Measurements from ENCODE around the gene ARHGEF19. TPM values are rescaled to one million over a fixed set of nuclear protein-coding genes. Genes with fewer than 3 reads are reported as not detected.

The ARHGEF19 gene
- total and polyA plus RNA-seq, 10 of the 15 experiments (the other 5 are each of a cell fraction or from before 2014, with no cell fraction given), result 0.15 to 2.9 (median 0.67) TPM; not detected in 1

DNA sequence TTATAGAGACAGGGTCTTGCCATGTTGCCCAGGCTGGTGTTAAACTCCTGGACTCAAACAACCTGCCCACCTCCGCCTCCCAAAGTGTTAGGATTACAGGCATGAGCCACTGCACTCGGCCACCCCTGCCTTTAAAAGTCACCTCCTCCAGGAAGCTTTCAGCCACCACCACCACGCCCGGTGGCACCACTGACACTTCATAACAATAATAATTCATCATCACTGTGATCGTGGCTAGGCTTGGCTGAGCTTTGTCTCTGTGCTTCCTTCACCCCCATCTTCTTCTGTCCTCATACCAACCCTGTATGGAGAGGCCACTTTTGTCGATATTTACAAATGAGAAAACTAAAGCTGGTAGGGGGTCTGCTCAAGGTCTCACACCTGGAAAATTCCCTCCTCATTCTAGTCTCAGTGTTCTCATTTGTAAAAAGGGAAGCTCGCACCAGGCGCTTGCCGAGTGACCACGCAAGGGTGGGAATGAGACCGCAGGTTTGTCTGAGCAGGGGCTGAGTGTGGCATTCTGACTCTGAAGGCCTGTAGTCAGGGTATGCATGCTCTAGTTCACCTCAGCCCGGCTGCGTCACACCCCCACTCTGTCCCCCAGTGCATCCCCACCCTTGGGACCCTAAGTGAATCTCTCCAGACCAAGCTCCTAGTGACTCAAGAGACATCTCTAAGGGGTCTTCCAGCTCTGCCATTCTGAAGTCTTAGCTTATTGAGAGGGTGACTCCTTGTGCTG, 43.7 kb downstream of the ARHGEF19 start:
- no peak overlapping the region for H3K4me3 ChIP-seq
- in situ Hi-C loops (cut with MboI), result no loop called here
- SMC1A ChIA-PET (ENCODE audit: uncharacterized antibody, unreplicated experiment), result interaction anchor here (1.1 to 1.2 kb wide), 3 partner anchors 14 to 90 kb away, joined by 3 to 4 read pairs (median 3); no protein-coding TSS in a partner anchor
- no peaks in the 10 kb centered on the region for H4K20me1 ChIP-seq (ENCODE audit: control insufficient read depth, insufficient read depth)
- intact Hi-C loops (cut with micrococcal nuclease; ENCODE audit: unreplicated experiment), result no loop called here
- DNase-seq (ENCODE audit: low read depth, low spot score), result no peak
- ATAC-seq, result peak; percentile 43
- 15% methylated on average over 12 of the region's 13 CpGs for WGBS (ENCODE audit: insufficient coverage, insufficient replicate concordance, low lambda C conversion rate, missing lambda C conversion rate)
- H3K36me3 ChIP-seq (ENCODE audit: control insufficient read depth in 2 of 2, insufficient read depth in 2 of 2, low read length in 1 of 2), result no peaks in the 10 kb centered on the region
- RAD21 ChIA-PET (ENCODE audit: unreplicated experiment), result interaction anchor here (1.0 to 1.6 kb wide), 3 partner anchors 18 to 90 kb away, joined by 3 to 5 read pairs (median 4); no protein-coding TSS in a partner anchor
- no peak overlapping the region for H3K9ac ChIP-seq (ENCODE audit: control insufficient read depth, insufficient read depth, low read length)
- TF ChIP-seq HDGF (IDR thresholded peaks at IDR 0.05), result no peak
- no peak for TF ChIP-seq JUND (IDR thresholded peaks at IDR 0.05; ENCODE audit: low read depth, low read length)
- TF ChIP-seq, protein P1, sequence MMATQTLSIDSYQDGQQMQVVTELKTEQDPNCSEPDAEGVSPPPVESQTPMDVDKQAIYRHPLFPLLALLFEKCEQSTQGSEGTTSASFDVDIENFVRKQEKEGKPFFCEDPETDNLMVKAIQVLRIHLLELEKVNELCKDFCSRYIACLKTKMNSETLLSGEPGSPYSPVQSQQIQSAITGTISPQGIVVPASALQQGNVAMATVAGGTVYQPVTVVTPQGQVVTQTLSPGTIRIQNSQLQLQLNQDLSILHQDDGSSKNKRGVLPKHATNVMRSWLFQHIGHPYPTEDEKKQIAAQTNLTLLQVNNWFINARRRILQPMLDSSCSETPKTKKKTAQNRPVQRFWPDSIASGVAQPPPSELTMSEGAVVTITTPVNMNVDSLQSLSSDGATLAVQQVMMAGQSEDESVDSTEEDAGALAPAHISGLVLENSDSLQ (IDR thresholded peaks at IDR 0.05), result no peak
- TF ChIP-seq EP300 (IDR thresholded peaks at IDR 0.05; ENCODE audit: borderline replicate concordance in 1 of 2, control insufficient read depth in 1 of 2, low read depth in 2 of 2, low read length in 2 of 2), result no peak
- TF ChIP-seq KLF5 (IDR thresholded peaks at IDR 0.05; ENCODE audit: partially characterized antibody), result no peak
- TF ChIP-seq, protein P2, sequence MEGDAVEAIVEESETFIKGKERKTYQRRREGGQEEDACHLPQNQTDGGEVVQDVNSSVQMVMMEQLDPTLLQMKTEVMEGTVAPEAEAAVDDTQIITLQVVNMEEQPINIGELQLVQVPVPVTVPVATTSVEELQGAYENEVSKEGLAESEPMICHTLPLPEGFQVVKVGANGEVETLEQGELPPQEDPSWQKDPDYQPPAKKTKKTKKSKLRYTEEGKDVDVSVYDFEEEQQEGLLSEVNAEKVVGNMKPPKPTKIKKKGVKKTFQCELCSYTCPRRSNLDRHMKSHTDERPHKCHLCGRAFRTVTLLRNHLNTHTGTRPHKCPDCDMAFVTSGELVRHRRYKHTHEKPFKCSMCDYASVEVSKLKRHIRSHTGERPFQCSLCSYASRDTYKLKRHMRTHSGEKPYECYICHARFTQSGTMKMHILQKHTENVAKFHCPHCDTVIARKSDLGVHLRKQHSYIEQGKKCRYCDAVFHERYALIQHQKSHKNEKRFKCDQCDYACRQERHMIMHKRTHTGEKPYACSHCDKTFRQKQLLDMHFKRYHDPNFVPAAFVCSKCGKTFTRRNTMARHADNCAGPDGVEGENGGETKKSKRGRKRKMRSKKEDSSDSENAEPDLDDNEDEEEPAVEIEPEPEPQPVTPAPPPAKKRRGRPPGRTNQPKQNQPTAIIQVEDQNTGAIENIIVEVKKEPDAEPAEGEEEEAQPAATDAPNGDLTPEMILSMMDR (IDR thresholded peaks at IDR 0.05 in 2 of 3, conservative IDR thresholded peaks at IDR 0.05 in 1 of 3; ENCODE audit: control insufficient read depth in 2 of 3, extremely low read depth in 1 of 3, insufficient read depth in 1 of 3, low read depth in 3 of 3, low read length in 3 of 3), result no peak
- TF ChIP-seq ETV6 (conservative IDR thresholded peaks at IDR 0.05 in 1 of 2, IDR thresholded peaks at IDR 0.05 in 1 of 2; ENCODE audit: borderline replicate concordance in 1 of 2, low read depth in 1 of 2), result no peak
- TF ChIP-seq ATF7 (IDR thresholded peaks at IDR 0.05; ENCODE audit: low read depth), result no peak
- TF ChIP-seq, protein P3, sequence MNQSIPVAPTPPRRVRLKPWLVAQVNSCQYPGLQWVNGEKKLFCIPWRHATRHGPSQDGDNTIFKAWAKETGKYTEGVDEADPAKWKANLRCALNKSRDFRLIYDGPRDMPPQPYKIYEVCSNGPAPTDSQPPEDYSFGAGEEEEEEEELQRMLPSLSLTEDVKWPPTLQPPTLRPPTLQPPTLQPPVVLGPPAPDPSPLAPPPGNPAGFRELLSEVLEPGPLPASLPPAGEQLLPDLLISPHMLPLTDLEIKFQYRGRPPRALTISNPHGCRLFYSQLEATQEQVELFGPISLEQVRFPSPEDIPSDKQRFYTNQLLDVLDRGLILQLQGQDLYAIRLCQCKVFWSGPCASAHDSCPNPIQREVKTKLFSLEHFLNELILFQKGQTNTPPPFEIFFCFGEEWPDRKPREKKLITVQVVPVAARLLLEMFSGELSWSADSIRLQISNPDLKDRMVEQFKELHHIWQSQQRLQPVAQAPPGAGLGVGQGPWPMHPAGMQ (IDR thresholded peaks at IDR 0.05; ENCODE audit: borderline replicate concordance), result no peak
- TF ChIP-seq, protein P4, sequence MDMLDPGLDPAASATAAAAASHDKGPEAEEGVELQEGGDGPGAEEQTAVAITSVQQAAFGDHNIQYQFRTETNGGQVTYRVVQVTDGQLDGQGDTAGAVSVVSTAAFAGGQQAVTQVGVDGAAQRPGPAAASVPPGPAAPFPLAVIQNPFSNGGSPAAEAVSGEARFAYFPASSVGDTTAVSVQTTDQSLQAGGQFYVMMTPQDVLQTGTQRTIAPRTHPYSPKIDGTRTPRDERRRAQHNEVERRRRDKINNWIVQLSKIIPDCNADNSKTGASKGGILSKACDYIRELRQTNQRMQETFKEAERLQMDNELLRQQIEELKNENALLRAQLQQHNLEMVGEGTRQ (IDR thresholded peaks at IDR 0.05; ENCODE audit: borderline replicate concordance, low read depth, low read length), result no peak
- no peak for TF ChIP-seq ZBED1 (IDR thresholded peaks at IDR 0.05; ENCODE audit: borderline replicate concordance)
- no peak for TF ChIP-seq ZZZ3 (IDR thresholded peaks at IDR 0.05; ENCODE audit: control insufficient read depth, insufficient read length, low read depth)
- no peak for TF ChIP-seq MYC (IDR thresholded peaks at IDR 0.05; ENCODE audit: insufficient read depth, insufficient read length, insufficient replicate concordance, low read length, severe bottlenecking)
- H3K27ac ChIP-seq (ENCODE audit: control insufficient read depth, insufficient read depth), result no peak overlapping the region
- H3K79me2 ChIP-seq (ENCODE audit: control insufficient read depth, insufficient read depth, low read length), result no peaks in the 10 kb centered on the region
- no peak overlapping the region for H2AFZ ChIP-seq (ENCODE audit: control insufficient read depth, low read depth, low read length)
- FAIRE-seq, result no peak
- no peaks in the 10 kb centered on the region; a peak in 1 of 4 replicates for H3K27me3 ChIP-seq (replicated peaks in 1 of 2; ENCODE audit: control insufficient read depth in 2 of 2, insufficient read depth in 2 of 2, low read length in 1 of 2)
- POLR2A ChIA-PET, result no interaction called here
- BruUV-seq (replicated peaks), result no TSS peak
- no peaks in the 10 kb centered on the region for H3K9me3 ChIP-seq (replicated peaks; ENCODE audit: control insufficient read depth, insufficient read depth, low read length)
- H3K4me2 ChIP-seq (ENCODE audit: control insufficient read depth, insufficient read depth), result no peak overlapping the region
- CTCF ChIA-PET, result interaction anchor here (0.7 to 1.9 kb wide), 5 partner anchors 15 to 90 kb away, joined by 3 to 7 read pairs (median 4); no protein-coding TSS in a partner anchor
- H3K4me1 ChIP-seq (ENCODE audit: control insufficient read depth, insufficient read depth, low read length), result no peaks in the 10 kb centered on the region

Measured in GM12878 (cell line).